Measurements from ENCODE around the gene SNAPC3.
"Not testable (repeated sequence)": the region's sequence is repeated elsewhere in the genome, so short reads cannot be mapped to it uniquely, and the experiment has no call there.

Gene SNAPC3

DNA sequence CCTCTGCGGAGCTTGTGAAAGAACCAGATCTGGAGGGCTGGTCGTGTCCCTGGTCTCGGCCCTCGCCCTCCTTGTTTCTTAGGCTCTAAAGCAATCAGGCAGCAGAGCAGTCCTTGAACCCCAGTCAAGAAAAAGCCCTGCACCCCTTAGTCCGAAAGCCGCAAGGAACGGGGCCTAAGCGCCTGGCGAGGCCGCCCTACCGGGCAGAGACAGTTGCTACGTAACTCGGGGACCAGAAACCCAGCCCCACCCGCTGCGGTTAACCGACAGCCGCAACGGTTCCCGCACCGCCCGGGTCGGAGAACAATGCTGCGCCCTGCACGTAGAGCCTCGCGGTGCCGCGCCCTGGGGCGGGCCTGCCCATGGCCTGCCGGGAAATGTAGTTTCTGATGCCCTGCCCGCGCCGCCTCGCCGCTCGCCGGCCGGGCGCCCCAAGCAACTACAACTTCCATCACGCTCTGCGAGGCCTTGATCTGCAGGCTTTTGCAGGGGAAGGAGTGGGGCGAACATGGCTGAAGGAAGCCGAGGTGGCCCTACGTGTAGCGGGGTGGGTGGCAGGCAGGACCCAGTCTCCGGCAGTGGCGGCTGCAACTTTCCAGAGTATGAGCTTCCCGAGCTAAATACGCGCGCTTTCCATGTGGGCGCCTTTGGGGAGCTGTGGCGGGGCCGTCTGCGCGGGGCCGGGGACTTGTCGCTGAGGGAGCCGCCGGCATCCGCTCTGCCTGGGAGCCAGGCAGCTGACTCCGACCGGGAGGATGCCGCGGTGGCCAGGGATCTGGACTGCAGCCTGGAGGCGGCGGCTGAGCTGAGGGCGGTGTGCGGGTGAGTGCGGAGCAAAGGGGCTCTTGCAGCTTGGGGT, at the start of gene SNAPC3:
SNAPC3 (plus strand) TSS at position 505 of the 859 bp plus-strand sequence; CDS start at position 509, 4 bp downstream.
- FAIRE-seq, result peak; percentile 72

GRCh38 chr9:15373881-15374280, 48.8 kb upstream of the SNAPC3 start:
- no peak for FAIRE-seq

DNA sequence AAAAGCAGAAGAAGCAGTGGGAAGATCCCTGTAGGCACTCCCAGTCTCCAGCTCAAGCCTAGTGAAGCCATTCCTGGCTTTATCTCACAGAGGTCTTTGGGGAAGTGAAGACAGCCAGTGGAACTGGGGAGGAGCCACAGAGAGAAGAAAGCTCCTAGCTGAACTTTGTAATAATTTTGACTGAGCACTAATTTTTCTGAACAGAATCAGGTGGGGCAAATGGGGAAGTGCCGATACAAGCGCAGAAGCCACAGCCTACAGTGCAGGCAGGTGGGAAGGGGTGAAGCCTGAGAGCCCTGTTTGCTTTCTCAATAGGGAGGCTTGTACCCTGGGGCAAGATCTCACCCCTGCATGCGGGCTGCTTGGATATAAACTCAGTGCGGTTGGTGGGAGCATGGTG, 48.4 kb upstream of the SNAPC3 start:
- no peak for FAIRE-seq

DNA sequence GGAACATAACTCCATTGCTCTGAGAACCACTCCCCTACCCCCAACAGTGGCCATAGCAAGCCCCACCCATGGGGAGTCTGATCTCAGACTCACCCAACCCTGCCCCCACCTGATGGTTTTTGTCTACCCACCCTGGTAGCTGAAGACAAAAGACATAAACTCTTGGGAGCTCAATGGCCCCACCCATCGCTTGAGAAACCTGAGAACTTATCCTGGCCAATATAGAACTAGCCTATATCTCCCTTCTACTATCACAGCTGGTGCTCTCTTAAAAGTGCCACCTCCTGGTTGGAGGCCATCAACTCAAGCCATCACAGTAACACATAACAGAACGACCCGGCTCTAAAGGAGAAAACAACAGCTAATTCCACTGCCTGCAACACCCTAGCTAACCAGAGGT, 47.9 kb upstream of the SNAPC3 start:
- no peak for FAIRE-seq

DNA sequence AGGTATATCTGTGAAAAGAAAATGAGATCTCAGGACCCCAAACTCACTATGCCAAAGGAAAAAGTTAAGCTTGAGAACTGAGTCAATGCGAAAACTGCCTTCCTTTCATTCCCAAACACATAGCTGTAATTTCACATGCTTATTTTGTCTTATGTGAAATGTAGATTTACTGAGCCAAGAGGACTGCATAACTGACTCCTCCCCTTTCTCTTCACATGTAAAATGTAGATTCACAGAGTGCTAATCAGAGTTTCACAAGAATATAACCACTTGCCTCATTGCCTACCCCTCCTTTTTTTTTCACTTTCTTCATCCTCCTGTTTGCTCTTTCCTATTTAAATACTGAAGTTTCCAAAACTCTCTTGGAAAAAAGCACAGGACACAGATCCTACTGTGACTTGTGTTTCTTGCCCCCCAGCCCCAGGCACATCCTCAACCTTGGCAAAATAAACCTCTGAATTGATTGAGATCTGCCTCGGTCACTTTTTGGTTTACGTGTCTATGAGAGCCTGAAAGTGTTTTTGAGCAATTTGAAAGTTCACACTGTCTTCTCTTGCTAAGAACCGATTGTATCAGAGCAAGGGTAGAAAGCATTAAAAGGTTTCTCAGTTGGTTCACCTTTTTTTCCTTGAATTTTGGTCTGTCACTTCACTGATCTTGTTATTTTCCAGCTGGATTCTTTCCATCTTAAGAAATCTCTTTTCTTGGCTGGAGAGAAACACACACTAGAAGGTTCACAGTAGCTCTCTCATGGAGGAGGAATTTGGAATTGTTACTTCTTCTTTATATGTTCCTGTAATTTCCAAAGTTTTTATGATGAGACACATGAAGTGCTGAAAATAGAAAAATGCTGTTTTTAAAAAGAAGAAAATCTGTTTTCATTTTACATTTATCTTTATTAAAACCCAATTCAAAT, 44.8 kb upstream of the SNAPC3 start:
- FAIRE-seq, result no peak

DNA sequence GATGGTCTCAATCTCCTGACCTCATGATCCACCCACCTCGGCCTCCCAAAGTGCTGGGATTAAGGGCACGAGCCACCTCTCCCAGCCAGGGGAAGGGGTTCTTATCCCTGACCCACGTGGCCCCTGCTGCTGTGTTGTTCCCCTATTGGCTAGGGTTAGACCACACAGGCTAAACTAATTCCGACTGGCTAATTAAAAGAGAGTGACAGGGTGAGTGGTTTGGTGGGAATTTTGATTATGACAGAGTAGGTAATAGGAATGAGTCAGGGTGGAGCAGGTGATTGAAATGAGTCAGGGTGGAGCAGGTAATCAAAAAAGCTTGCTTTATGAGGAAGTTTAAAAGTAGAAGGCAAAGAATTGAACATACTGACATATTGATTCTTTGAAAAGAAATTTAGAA, 43.4 kb upstream of the SNAPC3 start:
- FAIRE-seq, result not testable (repeated sequence)

DNA sequence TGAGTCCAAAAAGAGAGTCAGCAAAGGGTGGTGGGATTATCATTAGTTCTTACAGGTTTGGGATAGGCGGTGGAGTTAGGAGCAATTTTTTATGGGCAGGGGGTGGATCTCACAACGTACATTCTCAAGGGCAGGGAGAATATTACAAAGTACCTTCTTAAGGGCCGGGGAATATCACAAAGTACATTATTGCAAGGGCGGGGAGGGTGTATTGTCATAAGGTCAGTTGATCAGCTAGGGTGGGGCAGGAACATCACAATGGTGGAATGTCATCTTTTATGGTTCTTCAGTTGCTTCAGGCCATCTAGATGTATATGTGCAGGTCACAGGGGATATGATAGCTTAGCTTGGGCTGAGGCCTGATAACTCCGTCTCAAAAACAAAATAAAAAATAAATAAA, 42.8 kb upstream of the SNAPC3 start:
- FAIRE-seq, result not testable (repeated sequence)

DNA sequence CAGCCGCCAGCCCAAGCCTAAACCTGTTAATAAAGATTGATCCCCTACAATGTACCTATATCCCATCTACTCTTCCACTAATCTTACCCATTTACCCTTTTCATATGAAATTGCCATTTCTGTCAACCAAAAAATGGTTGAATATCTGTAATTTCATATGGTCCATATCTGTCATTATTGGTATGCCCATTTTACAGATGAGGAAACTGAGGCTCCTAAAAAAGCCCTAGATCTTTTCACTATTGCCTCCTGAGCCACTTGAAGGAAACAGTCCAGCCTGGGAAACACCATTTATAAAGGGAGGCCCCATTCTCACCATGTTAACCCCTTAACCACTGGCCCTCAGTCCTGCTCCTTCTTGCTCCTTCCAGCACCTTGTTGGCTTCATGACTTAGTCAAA, 41.2 kb upstream of the SNAPC3 start:
- FAIRE-seq, result no peak

GRCh38 chr9:15386465-15386864, 36.2 kb upstream of the SNAPC3 start:
- no peak for FAIRE-seq

DNA sequence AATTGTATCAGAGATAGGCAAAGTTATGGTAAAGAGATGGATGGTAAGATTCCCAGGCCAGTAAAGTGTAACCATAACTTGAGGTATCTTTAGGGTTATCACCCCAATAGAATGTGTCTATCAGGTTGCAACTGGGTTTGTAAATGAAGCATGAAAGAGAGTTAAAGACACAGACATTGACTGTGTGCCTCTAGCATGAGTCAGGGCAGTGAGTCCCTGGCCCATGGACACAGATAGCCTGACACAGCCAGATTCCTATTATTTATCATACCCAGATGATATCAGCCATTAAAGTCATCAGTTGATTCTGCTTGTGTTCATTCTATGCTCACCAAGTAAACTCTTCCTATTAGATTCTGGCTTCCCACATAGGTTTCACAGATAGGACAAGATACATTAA, 33.5 kb upstream of the SNAPC3 start:
- FAIRE-seq, result no peak

GRCh38 chr9:15389631-15390030, 33.0 kb upstream of the SNAPC3 start:
- no peak for FAIRE-seq

DNA sequence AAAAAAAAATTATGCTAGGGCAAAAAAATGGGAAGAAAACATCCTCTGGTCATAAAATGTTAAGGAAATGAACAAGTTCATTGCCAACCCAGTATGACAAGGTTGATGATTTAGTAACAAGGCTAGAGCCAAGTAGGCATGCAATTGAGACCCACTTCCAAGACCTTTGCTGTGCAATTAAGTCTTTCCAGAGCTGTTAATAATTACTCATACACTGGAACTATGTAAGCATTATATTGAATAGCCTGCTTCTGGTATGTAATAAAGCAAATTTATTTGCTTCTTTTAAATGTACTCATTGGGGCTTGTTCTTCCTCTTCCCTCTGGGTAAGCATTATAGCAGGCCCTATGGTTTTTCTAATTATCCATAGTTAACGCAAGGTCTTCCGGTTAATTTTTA, 32.5 kb upstream of the SNAPC3 start:
- no peak for FAIRE-seq

- no peak for FAIRE-seq
Observed at GRCh38 chr9:15392363-15392762, 30.3 kb upstream of the SNAPC3 start.

DNA sequence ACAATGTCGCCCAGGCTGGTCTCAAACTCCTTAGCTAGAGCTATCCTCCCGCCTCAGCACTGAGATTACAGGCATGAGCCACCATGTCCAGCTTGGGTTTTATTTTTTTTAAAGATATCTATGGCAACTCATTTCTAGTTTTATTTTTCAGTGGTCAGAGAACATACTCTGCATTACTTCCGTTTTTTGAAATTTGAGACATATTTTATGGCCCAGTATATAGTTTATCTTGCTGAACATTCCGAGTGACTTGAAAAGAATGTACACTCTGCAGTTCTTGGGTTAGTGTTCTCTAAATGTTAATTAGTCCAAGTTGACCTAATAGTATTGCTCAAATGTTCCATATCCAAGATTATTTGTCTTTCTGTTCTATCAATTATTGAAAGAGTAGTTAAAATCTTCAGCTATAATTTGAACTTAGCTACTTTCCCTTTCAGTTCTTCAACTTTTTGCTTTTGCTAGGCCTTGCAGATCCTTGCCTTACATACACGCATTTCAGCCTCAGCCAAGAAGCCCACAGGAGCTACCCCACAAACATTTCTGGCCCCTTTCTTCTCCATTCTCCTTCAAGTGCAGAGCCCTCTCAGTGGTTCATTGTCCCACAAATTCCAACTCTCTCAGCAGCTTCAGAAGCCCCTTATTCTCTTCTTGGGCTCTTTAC, 22.3 kb upstream of the SNAPC3 start:
- no peak for FAIRE-seq

GRCh38 chr9:15401266-15401665, 21.4 kb upstream of the SNAPC3 start:
- FAIRE-seq, result no peak

DNA sequence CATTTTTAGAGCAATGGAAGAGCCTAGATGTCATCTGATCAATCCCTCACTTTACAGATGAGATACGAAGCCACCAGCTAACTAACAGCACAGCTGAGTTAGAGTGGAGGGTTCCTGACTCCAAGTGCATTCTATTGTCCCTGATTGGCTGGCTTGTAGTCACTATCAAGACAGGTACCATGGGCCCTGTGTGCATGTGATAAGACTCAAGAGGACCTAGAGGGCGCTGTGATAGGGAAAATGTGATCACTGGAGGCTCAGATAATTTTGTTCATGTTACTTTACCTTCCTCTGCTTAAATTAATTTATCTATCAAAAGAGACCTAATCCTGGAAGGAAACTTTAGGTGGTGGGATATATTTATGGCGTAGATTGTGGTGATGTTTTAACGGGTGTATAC, 19.5 kb upstream of the SNAPC3 start:
- FAIRE-seq, result no peak

DNA sequence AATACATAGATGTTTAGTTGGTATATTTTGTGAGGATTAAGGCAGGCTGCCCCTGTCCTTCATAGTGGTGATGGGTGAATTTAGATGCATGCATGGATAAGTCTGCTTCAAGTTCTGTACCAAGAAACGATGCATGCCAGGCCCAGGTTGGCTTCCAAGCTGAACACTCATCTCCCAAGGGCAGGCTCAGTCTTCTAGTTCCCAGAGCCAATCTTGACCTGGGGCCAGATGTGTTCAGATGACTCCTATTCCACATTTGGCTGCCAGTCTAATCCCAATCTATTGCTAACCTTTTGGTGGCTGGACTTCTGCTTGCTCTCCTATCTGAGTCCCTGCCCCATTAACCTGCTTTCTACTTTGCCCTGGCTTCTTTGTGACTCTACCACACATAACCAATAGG, 18.5 kb upstream of the SNAPC3 start:
- no peak for FAIRE-seq

DNA sequence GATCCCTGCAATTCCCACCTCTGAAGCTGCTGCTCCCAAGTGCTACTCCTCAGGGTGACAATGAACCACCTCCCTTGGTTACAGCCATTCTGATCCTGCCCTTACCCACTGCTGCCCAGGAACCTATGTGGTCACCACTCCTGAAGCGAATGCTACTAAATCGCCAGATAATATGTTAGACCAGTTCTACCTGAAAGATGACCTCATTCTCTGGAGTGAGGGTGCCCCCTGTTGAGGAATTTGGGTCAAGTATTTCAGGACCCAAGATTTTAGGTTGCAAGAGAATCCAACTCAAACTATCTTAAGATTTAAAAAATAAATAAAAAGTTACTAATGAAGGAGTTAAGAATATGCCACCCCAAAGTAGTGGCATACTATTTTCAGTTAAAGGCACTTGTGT, 5.8 kb upstream of the SNAPC3 start:
- no peak for FAIRE-seq

DNA sequence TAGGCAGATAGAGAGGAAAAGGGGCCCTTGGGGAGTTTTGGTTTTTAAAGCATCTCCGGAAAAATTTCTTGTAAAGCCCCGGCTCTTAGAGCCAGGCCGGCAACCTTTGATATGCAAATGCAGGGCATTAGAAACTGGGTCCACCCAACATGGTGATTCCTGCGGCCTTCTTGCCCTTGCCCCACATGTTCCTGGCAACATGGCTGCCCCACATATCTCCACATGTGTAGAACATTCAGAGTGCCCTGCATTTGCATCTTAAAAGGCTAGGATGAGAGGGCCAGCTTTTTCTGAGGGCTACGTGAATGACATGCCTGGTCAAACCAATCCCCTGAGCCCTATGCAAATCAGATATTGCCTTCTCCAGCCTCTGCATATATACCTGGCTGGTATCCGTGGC, 5.0 kb upstream of the SNAPC3 start:
- FAIRE-seq, result no peak

DNA sequence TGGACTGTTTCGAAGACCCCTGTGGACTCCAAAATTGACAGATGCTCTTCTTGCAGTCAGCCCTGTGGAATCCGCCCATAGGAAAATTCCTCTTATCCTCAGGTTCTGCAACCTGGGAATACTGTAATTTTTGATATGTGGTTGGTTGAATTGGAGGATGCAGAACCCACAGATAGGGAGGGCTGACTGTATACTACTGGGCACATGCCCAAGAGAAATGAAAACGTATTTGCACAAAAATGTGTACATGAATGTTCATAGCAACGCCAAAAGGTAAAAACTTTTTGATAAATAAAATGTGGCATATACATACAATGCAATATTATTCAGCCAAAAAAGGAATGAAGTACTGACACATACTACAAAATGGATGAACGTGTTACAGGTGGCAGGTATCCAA, 1.9 kb upstream of the SNAPC3 start:
- FAIRE-seq, result no peak

DNA sequence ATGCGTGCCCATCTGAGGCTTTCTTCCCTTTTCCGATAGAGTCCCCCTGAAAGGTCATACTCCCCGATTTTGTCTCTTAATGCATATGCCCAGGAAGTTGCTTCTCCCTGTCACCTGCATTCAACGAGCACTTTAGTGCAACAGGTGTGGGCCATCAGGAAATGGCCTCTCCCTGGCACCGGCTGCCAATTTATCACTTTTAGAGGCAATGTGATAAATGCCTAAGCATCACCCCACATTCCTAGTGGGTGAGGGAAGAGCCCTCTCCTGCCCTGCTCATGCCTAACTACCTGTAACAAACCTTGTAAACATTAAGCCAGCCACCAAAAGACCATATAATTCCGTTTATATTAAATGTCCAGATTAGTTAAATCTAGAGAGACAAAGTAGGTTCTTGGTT, 1.1 kb upstream of the SNAPC3 start:
- no peak for FAIRE-seq

- no peak for FAIRE-seq
Observed at GRCh38 chr9:15421990-15422371, 695 bp upstream of the SNAPC3 start.

DNA sequence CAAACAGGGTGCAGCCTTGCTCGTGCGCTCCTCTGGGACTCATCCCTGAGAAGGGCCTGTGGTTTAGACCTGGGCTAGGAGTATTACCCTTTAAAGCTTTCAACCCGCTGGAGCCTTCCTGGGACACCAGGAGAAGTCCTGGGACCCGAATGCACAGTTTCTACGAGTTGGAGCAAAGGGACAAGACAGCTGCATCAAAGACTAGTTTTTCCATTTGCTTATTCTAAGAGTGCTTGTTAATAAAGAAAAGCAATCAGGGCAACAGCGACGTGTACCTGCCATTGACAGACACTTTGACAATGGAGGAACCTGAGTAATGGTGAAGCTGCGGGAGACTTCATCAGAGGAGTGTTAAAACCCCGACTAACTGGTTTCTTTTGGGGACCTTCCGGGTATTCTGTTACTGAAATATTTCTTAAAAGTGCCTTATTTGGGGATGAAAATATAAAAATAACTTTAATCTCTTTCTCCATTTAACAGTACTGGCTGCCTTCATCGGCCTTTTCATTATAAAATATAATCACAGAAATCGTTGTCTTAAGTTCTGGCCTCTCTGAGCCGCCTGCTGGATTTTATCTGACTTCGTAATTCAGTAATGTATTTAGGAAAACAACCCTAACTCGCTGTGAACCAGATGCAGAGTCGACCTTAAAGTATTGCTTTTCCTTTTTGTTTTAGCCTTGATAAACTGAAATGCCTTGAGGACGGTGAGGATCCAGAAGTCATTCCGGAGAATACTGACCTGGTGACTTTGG, 732 bp downstream of the SNAPC3 start:
- FAIRE-seq, result no peak
